ENCODE results near the gene RGS3. TPM values are rescaled to one million over a fixed set of nuclear protein-coding genes. Genes with fewer than 3 reads are reported as not detected.

The RGS3 gene
- total RNA-seq, 2 donors from 2014 or later, result 36.5 to 48.2 TPM

DNA sequence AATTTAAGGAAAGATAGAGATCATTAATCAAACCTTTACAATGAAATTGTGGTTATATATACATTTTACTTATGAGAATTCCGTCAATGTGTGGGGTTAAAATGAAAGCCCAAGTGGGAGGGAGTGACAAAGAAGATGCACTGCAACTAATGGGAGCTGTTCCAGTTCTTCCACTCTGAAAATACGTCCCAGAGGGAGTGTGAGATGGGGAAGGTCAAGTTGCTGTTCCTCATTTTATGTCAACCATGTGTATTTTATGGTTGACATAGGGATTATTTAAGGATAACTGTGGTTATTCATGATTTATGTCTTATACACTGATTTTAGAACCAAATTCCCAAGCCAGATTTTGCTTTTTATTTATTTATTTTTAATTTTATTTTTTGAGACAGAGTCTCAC is 14.2 kb upstream of the RGS3 start:
- H3K36me3 Mint-ChIP-seq (ENCODE audit: insufficient read depth in 2 of 2), result no peaks in the 10 kb centered on the region
- DNase-seq (no peak), ATAC-seq (replicated peaks in 1 of 2) (no peak)
- no peaks in the 10 kb centered on the region for H3K4me1 Mint-ChIP-seq (ENCODE audit: low read depth)
- H3K27me3 Mint-ChIP-seq (ENCODE audit: low read depth), result no peaks in the 10 kb centered on the region
- H3K4me3 Mint-ChIP-seq, result no peak overlapping the region
- H3K27ac Mint-ChIP-seq, result no peak overlapping the region
- H3K9me3 Mint-ChIP-seq, result no peaks in the 10 kb centered on the region

DNA sequence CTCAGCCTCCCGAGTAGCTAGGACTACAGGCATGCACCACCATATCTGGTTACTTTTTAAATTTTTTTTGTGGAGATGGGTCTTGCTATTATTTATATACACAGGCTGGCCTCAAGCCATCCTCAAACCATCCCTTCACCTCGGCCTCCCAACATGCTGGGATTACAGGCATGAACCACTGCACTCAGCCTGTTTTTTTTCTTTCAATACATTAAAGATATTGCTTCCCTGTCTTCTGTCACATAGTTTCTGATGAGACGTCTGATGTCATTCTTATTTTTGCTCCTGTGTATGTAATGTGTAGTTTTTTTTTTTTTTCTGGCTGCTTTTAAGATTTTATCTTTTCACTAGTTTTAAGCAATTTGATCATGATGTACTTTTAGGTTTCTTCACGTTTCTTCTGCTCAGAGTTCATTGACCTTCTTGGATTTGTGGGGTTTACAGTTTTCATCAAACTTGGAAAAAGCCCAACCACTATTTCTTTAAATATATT is 11.4 kb upstream of the RGS3 start:
- no peak for DNase-seq
- Mint-ChIP-seq H3K27me3 (ENCODE audit: low read depth) (no peaks in the 10 kb centered on the region), H3K9me3 (no peaks in the 10 kb centered on the region), H3K36me3 (ENCODE audit: insufficient read depth in 2 of 2) (no peaks in the 10 kb centered on the region), H3K27ac (no peak overlapping the region), H3K4me1 (ENCODE audit: low read depth) (no peaks in the 10 kb centered on the region), H3K4me3 (no peak overlapping the region)
- ATAC-seq (replicated peaks in 1 of 2), result no peak

DNA sequence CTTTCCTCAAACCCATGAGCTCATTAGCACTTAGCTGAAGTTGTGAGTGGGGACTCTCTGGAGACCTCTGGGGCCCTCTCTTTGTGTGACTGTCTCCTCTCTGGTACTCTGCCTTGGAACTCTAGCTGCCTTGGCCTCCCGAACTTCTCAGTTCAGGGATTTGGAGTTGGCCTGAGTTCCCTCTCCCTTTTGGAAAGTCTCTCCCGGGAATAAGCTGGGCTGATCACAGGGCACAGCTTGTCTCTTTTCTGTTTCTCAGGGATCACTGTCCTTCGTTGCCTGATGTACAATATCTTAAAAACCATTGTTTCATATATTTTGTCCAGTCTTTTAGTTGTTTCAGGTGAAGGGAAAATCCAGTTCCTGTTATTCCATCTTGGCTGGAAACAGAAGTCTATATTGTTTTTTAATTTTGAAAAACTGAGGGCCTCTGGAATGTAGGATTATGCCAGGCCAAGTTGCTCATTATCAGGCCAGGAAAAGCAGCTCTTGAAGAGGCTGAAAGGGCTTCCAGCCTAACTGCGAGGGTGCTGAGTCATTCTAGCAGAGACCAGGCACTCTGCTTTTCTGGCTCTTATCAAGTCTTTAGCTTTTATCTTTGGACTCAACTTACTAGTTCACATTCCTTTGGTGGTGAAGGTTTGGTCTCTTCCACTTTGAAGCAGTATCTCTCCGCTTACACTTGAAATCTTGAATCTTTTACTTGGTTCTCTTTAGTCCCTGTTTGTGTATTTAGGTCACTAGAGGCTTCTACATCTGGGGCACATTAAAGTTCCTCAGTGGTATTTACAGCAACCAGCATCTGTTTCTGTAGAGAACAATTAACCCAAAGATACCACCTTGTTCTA is 8.4 kb upstream of the RGS3 start:
- DNase-seq (peak in 1 of 2 donors; percentile 12), ATAC-seq (replicated peaks in 1 of 2) (peak; percentile 40 to 43)
- no peak overlapping the region for H3K4me3 Mint-ChIP-seq
- peak overlapping the region; percentile 36 for H3K27ac Mint-ChIP-seq
- no peaks in the 10 kb centered on the region for H3K4me1 Mint-ChIP-seq (ENCODE audit: low read depth)
- no peaks in the 10 kb centered on the region for H3K36me3 Mint-ChIP-seq (ENCODE audit: insufficient read depth in 2 of 2)
- no peaks in the 10 kb centered on the region for H3K27me3 Mint-ChIP-seq (ENCODE audit: low read depth)
- no peaks in the 10 kb centered on the region for H3K9me3 Mint-ChIP-seq

DNA sequence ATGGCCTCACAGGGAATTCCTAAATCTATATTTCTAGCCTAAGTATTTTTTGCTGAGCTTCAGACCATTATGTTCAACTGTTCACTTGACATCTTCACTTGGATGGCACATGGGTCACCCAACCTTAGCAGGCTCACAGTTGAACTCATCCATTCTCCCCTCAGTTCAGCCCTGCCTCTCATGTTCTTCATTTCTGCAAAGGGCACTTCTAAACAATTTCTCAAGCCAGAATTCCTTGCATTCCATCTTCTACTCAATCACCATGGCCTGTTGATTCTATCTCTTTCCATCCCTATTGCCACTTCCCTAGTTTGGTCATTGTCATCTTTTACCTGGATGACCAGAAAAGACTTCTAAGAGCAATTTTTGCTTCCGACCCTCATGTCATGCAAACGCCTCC is 7.3 kb upstream of the RGS3 start:
- H3K4me1 Mint-ChIP-seq (ENCODE audit: low read depth), result no peaks in the 10 kb centered on the region
- no peak overlapping the region for H3K27ac Mint-ChIP-seq
- no peaks in the 10 kb centered on the region for H3K9me3 Mint-ChIP-seq
- no peak for DNase-seq
- no peak overlapping the region for H3K4me3 Mint-ChIP-seq
- H3K36me3 Mint-ChIP-seq (ENCODE audit: insufficient read depth in 2 of 2), result no peaks in the 10 kb centered on the region
- ATAC-seq (replicated peaks in 1 of 2), result no peak
- H3K27me3 Mint-ChIP-seq (ENCODE audit: low read depth), result no peaks in the 10 kb centered on the region

DNA sequence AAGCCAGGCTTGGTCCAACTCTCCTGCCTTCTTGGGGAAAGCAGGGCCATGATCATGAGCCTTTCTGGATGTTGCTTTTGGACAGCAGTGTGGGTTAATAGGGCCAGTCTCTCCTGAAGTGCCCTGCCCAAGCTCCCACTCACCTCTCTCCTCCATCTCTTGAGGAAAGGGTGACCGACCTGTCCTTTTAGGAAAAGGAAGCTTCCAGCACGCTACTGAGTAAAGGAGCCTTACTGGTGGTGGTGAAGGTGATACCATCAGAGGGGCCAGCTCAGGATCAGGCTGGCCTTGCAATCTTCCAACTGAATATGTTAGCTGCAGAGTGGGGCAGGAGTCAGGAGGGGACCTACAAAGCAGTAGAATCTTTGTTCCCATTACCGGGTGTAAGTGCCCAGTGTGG is 2.2 kb upstream of the RGS3 start:
- Mint-ChIP-seq H3K9me3 (no peaks in the 10 kb centered on the region), H3K4me3 (no peak overlapping the region), H3K36me3 (ENCODE audit: insufficient read depth in 2 of 2) (no peaks in the 10 kb centered on the region), H3K4me1 (ENCODE audit: low read depth) (no peaks in the 10 kb centered on the region), H3K27ac (no peak overlapping the region), H3K27me3 (ENCODE audit: low read depth) (no peaks in the 10 kb centered on the region)
- ATAC-seq (replicated peaks in 1 of 2) (no peak), DNase-seq (no peak)

DNA sequence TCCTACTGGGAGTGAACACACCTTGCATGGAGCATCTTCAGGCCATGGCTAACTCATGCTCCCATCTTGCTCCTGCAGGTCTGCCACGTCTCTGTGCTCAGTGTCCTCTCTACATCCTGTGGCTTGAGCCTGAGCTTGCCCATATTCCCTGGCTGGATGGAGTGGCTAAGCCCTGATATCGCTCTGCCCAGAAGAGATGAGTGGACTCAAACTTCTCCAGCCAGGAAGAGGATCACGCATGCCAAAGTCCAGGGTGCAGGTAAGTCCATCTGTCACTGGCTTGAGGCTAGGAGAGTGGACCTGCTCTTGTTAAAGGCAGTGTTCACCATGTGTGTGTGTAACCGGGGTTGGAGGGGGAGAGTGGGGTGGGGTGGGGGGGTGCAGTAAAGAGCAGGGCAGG is 1.6 kb upstream of the RGS3 start:
- Mint-ChIP-seq H3K4me1 (ENCODE audit: low read depth) (no peaks in the 10 kb centered on the region), H3K9me3 (no peaks in the 10 kb centered on the region), H3K4me3 (no peak overlapping the region), H3K27ac (no peak overlapping the region), H3K36me3 (ENCODE audit: insufficient read depth in 2 of 2) (no peaks in the 10 kb centered on the region), H3K27me3 (ENCODE audit: low read depth) (no peaks in the 10 kb centered on the region)
- DNase-seq, result no peak
- no peak for ATAC-seq (replicated peaks in 1 of 2)

DNA sequence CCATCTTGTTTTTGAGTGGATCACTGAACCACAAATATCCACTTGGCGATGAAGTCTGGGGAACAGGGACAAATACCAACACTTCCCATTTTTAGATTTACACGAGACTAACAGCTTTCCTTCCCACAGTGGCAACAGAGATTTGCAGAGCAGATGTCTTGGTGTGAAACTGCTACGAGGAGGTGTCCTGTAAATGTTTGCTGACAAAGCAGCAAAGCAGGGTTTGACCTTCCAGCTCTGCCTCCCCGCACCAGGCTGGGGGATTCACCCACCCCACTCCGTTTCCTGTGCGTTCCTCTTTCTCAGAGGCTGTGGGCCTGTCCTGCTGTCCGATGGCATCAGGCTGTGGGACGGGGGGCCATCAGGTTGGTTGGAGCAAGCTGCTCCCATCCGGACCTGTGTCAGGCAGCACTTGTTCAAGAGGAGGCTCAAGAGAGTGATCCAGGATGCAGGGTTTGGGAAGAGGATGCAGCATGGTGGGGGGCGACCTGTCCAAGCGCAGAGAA is 693 bp upstream of the RGS3 start:
- no peak overlapping the region for H3K4me3 Mint-ChIP-seq

DNA sequence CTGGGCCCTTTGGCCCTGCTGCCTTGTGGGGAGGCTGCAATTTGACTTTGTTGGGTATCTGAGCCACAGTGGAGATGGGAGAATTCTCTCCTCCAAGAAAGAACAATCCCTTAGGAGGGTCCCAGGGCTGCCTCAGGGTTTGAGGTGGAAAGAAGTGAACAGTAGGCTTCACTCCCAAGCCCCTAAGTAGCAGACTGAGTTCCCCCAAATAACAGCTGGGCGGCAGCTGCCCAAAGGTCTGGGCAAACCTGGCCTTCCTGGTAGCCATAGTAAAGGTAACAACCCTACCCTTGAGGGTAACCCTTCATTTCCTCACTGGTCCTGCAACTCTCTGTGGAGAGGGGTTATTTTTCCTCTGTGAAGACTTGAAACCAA is 746 bp downstream of the RGS3 start:
- no peak for ATAC-seq (replicated peaks in 1 of 2)
- H3K4me1 Mint-ChIP-seq (ENCODE audit: low read depth), result no peaks in the 10 kb centered on the region
- no peak for DNase-seq
- no peak overlapping the region for H3K4me3 Mint-ChIP-seq
- H3K27me3 Mint-ChIP-seq (ENCODE audit: low read depth), result no peaks in the 10 kb centered on the region
- no peaks in the 10 kb centered on the region for H3K9me3 Mint-ChIP-seq
- H3K36me3 Mint-ChIP-seq (ENCODE audit: insufficient read depth in 2 of 2), result peaks cover 0 to 2% of the 10 kb centered on the region in 2 donors
- no peak overlapping the region for H3K27ac Mint-ChIP-seq

More for the DNA sequence above, 693 bp upstream of the RGS3 start:
- DNase-seq (no peak), ATAC-seq (replicated peaks in 1 of 2) (no peak)
- Mint-ChIP-seq H3K36me3 (ENCODE audit: insufficient read depth in 2 of 2) (peaks cover 0 to 2% of the 10 kb centered on the region in 2 donors), H3K4me1 (ENCODE audit: low read depth) (no peaks in the 10 kb centered on the region), H3K27me3 (ENCODE audit: low read depth) (no peaks in the 10 kb centered on the region), H3K9me3 (no peaks in the 10 kb centered on the region), H3K27ac (no peak overlapping the region)

DNA sequence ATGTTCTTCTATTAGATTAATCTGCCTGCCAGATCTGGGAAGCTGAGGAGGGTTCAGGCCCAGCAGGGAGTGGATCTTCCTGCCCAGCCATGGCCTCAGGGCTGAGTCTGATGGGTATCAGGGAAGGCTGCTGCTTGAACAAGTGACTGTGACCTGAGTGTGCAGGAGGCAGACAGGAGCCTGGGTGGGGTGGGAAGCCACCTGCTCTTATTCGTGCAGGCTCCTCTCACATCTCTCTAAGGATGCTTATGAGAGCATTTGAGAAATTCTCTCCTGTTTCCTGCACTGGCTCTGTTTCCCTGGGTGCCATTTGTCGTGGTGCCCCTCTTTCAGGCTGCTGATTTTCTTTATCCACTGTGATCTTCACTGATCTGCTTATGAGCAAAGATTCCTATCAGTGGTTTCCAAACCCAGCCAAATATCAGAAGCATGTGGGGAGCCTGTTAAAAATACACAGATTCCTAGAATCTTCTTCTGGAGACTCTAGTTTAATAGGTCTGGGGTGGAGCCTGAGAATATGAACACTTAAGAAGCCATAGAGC is 2.1 kb downstream of the RGS3 start:
- DNase-seq (no peak), ATAC-seq (replicated peaks in 1 of 2) (no peak)
- H3K4me3 Mint-ChIP-seq, result no peak overlapping the region

DNA sequence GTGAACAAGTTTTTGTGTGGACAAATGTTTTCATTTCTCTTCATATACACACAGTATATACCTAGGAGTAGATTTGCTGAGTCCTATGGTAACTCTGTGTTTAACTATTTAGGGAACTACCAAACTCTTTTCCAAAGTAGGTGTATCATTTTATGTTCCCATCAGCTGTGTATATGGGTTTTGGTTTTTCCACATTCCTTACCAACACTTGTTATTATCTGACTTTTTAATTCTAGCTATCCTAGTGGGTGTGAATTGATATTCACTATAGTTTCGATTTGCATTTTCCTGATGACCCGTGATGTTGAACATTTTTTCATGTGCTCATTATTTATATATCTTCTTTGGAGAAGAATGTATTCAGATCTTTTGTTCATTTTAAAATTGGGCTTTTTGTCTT is 3.7 kb downstream of the RGS3 start:
- Mint-ChIP-seq H3K36me3 (ENCODE audit: insufficient read depth in 2 of 2) (peaks cover 0 to 2% of the 10 kb centered on the region in 2 donors), H3K27me3 (ENCODE audit: low read depth) (no peaks in the 10 kb centered on the region), H3K4me1 (ENCODE audit: low read depth) (no peaks in the 10 kb centered on the region), H3K27ac (no peak overlapping the region), H3K4me3 (no peak overlapping the region), H3K9me3 (no peaks in the 10 kb centered on the region)
- ATAC-seq (replicated peaks in 1 of 2), result no peak
- DNase-seq, result no peak

More for the DNA sequence above, 2.1 kb downstream of the RGS3 start:
- no peak overlapping the region for H3K27ac Mint-ChIP-seq
- no peaks in the 10 kb centered on the region for H3K4me1 Mint-ChIP-seq (ENCODE audit: low read depth)
- no peaks in the 10 kb centered on the region for H3K9me3 Mint-ChIP-seq
- H3K27me3 Mint-ChIP-seq (ENCODE audit: low read depth), result no peaks in the 10 kb centered on the region
- peaks cover 0 to 2% of the 10 kb centered on the region in 2 donors for H3K36me3 Mint-ChIP-seq (ENCODE audit: insufficient read depth in 2 of 2)

DNA sequence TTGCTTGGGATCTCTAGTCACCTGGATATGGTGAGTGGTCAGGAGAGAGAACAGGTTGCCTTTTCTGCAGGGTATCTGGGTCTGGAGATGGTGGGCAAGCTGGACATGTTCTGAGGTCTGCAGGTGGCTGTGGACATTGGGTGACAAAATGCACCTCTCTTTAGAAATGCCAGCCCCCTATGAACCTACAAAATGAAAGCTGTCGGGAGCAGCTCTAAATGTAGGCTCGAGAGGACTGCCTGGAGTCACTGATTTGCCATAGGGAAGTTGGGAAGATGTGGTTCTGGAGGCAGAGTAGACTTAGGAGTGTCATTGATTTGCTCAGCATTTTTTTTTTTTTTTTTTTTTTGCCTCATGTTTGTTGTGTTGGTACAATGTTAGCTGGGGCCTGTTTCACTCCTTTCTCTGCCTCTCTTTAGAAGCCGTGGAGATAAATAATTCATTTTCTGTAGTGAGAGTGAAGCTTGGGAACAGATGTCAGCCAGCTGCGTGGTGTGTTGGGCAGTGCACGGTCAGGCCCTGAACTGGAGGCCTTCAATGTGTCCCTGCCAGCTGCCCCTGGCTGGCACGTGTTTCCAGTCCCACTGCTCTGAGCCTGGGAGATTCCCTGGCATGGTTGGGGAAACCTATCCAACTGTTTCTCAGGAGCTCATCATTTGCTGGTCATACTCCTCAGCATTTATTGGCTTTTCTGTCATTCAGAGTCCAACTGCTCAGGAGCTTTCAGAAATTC is 5.4 kb downstream of the RGS3 start:
- Mint-ChIP-seq H3K4me1 (ENCODE audit: low read depth) (no peaks in the 10 kb centered on the region), H3K27ac (no peak overlapping the region), H3K4me3 (no peak overlapping the region), H3K9me3 (no peaks in the 10 kb centered on the region), H3K36me3 (ENCODE audit: insufficient read depth in 2 of 2) (peaks cover 0 to 2% of the 10 kb centered on the region in 2 donors), H3K27me3 (ENCODE audit: low read depth) (no peaks in the 10 kb centered on the region)
- no peak for DNase-seq
- ATAC-seq (replicated peaks in 1 of 2), result no peak

DNA sequence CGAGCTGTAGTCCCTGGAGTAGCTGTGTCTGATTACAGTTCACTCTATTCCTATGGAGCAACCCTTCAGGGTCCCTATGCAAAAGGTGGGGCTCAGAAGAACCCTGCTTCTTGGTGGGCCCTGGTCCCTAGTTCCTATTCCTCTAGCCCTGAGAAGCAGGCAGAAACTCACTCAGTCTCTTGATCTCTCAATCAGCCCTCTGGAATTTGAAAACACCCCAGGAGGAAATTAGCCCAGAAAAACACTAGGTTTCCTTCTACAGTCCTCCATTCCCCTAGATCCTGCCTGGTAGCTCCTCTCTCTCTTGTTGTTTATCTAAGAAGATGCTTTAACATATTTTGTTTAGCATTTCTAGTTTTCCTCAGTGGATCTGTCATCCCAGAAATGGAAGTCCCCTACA is 7.6 kb downstream of the RGS3 start:
- no peak overlapping the region for H3K4me3 Mint-ChIP-seq
- no peak for ATAC-seq (replicated peaks in 1 of 2)
- peaks cover 0 to 2% of the 10 kb centered on the region in 2 donors for H3K36me3 Mint-ChIP-seq (ENCODE audit: insufficient read depth in 2 of 2)
- no peak overlapping the region for H3K27ac Mint-ChIP-seq
- no peaks in the 10 kb centered on the region for H3K9me3 Mint-ChIP-seq
- H3K4me1 Mint-ChIP-seq (ENCODE audit: low read depth), result no peaks in the 10 kb centered on the region
- DNase-seq, result no peak
- no peaks in the 10 kb centered on the region for H3K27me3 Mint-ChIP-seq (ENCODE audit: low read depth)

DNA sequence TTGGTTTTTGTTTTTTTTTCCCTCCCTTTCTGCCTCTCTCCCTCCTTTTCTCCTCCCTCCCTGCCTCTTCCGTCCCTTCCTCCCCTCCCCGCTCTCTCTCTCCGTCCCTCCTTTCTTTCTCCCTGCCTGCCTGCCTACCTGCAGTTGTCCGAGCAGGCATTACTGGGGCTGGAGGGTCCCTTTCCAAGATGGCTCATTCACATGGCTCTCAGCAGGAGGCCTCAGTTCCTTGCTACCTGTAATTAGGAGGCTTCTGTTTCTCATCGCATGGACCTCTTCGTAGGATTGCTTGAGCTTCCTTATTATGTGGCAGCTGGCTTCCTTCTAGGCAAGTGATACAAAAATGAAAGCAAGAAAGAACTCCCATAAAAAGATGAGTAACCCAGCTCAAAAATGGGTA is 8.0 kb downstream of the RGS3 start:
- no peak for ATAC-seq (replicated peaks in 1 of 2)
- Mint-ChIP-seq H3K9me3 (no peaks in the 10 kb centered on the region), H3K27ac (no peak overlapping the region), H3K4me1 (ENCODE audit: low read depth) (no peaks in the 10 kb centered on the region), H3K27me3 (ENCODE audit: low read depth) (no peaks in the 10 kb centered on the region), H3K4me3 (no peak overlapping the region), H3K36me3 (ENCODE audit: insufficient read depth in 2 of 2) (peaks cover 0 to 2% of the 10 kb centered on the region in 2 donors)
- no peak for DNase-seq

Measured in activated T-cell treated with anti-CD3 and anti-CD28 coated beads, Interleukin-2, amount 50 U/mL, for 72 hours (primary cell).